Activated T-cell treated with anti-CD3 and anti-CD28 coated beads, Interleukin-2, amount 50 U/mL, for 48 hours (primary cell): Measurements from ENCODE around the gene TCF7.
A peak's percentile ranks its signal among the peaks of the same experiment; 100 is the strongest.

Experiments used
- DNase-seq, 2 experiments: peaks; one replicate each; pipeline ENCODE4 v3.0.0-alpha.2; 2020

The TCF7 gene

DNA sequence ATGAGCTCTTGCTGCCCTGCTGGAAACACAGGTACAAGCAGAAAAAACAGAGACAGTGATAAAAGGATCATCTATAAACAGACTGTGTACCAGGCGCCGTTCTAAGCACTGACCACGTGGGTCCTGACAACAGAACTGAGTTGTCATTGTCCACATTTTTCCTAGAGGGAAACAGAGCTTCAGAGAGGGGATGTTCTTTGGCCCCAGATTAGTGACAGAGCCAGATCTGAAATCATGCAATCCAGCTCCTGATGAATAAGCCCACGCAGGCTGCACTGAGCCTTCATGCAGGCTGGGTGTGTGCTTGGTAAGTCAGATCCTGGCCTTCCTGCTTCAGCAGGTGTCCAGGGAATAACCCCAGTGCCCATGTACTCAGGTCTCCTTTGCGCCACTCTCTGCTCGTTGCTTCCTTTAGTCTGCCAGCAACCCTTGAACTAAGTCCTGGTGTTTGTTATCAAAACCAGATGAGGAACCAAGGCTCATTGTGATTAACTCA lies 22.8 kb upstream of the TCF7 start:
- DNase-seq: no peak

DNA sequence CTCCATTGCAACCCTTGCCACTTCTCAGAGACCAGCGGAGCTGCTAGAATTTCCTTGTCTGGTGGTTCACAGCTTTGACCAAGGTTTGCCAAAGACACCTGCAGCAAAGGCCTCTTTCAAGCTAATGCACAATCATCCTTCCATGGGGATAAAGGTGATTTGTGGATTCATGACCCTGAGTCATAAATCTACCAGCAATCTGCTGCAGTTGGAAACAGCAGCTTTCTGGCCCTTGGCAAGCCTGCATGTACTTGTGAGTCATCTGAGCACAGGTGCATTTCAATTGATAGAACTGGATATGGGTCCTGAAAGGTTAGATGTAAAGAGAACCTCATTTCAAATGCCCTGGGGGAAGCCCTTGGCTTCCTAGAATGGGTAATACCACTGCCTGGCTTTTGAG lies 21.6 kb upstream of the TCF7 start:
- no peak for DNase-seq

DNA sequence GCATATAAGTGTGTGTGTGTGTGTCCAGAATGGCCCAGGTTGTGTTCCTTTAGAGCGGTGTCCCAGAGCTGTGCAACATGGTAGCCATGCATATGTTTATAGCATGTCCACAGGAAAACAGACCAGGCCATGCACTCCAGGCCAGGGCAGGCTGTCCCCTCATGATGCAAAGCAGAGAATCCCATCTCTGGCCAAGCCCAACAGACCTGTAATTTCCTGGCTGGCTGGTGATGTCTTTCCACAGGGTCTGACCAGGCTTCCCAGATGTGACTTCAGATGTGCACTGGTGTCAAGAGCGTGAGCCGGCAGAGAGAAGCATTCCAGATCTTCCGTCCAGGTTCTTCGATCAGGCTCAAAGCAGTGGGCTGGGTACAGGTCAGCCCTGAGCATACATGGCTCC lies 21.1 kb upstream of the TCF7 start:
- no peak for DNase-seq

DNA sequence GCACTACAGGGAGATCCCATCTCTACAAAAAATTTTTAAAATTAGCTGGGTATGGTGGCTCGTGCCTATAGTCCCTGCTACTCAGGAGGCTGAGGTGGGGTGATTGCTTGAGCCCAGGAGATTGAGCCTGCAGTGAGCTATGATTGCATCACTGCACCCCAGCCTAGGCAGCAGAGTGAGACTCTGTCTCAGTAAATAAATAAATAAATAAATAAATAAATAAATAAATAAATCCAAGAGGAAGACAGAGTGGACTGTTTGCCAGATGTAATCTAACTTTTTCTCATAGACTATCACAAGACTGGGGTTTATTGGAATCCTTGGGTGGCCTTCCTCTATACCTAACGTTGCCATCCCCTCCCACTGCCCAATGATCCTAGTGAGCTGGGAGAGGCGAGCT lies 19.2 kb upstream of the TCF7 start:
- DNase-seq: no peak

DNA sequence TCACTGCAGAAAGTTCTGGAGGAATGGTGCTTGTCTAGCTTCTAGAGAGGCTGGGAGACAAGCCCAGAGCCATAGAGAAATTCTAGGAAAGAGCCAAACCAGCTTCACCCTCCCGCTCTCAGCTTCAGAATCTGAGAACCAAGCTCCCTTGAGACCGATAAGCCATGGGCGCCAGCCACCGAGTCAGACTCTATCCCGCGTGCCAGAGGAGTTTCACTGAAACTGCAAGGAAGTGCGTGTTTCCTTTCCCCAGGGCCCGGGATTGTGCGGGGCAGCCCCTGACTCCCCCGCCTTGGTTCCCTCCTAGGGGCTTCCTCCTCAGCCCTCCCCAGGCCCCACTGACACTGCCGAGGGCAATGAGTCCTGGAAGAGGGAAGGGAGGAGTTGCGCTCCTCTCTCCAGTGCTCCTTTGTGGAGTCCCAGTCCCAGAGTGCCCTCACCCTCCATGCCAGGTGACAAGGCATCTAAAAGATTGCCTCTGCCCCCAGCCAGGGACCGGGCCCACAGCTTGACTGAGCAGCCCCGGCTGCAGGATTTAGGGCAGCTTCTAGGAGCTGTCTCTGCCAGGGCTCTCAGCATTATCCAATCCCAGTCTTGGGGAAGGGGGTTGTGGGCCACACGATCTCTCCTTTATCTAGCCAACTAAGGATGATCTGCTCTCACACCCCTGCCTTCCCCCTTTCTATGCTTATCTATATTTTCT lies 18.4 kb upstream of the TCF7 start:
- no peak for DNase-seq

DNA sequence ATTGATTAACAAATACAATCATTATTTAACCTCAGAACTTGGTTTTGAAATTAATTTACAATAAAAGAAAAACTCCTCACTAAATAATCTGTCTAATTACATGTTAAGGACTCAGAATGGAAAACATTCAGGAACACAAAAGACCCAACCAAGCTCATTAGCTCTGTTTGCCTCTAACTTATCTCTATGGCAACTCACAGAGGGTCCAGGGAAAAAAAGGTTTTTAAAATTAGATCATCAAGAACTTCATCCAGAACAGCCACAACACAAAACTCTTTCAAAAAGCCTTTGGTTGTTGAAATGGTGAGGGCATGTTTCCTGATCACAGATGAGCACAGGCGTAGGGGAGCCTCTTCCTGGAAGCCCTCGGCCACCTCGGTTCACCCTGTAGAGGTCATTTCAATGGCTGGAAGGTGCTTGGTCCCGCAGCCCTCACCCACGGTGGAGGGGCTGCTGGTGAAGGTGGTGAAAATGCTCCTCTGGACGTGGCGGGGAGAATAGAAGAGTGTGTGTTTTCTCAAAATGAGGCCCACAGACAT lies 17.2 kb upstream of the TCF7 start:
- DNase-seq: no peak

DNA sequence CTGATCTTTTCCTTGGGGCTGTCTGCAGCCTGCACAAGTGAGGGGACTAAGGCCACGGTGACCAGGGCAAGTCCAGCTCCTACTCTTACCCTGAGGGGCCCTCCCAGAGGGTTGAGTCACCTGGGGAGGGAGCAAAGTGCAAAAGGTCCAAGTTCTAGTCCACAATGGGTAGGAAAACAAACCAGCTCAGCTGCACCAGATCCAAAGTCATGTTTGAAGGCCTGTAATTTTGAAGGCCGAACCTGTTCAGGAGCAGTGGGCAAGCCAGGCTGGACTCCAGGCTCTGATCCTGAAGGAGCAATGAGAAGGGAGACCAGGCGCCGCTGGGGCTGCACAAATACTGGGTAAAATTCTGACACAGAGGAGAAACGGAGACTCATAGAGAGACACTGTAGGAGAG lies 15.8 kb upstream of the TCF7 start:
- no peak for DNase-seq

DNA sequence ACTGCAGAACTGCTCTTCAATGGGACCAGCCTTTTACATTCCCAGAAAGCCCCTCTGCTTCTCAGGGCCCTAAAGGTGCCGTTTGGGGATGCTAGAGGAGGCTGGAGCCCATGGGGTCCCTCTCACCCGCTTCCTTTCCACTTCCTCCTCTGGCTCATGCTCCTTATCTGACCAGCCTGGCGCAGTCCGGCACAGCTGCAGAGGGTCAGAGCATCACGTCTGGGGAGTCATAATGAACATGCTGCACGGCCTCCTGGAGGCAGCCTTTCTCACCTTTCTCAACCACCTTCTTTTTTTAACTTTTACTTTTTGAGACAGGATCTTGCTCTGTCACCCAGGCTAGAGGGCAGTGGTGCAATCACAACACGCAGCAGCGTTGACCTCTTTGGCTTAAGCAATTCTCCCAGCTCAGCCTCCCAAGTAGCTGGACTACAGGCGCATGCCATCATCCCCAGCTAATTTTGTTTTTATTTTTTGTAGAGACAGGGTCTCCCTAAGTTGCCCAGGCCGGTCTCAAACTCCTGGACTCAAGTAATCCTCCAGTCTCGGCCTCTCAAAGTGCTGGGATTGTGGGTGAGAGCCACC lies 15.1 kb upstream of the TCF7 start:
- DNase-seq: no peak

DNA sequence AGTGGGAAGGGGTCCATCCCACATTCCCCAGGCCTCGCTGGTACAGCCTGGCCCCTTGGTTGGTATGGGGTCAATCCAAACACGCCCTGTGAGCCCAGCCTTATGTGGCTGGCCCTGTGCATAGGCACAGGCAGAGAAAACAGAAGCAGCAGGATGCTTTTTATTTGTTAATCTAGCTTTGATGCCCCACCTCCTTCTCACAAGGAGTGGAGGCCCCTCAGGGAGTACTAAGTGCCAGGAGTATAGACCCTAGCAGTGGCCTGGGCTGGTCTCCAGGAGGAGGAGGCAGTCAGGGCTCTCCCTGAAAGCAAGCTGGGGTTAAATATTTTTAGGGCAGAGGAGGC lies 14.6 kb upstream of the TCF7 start:
- DNase-seq: no peak

DNA sequence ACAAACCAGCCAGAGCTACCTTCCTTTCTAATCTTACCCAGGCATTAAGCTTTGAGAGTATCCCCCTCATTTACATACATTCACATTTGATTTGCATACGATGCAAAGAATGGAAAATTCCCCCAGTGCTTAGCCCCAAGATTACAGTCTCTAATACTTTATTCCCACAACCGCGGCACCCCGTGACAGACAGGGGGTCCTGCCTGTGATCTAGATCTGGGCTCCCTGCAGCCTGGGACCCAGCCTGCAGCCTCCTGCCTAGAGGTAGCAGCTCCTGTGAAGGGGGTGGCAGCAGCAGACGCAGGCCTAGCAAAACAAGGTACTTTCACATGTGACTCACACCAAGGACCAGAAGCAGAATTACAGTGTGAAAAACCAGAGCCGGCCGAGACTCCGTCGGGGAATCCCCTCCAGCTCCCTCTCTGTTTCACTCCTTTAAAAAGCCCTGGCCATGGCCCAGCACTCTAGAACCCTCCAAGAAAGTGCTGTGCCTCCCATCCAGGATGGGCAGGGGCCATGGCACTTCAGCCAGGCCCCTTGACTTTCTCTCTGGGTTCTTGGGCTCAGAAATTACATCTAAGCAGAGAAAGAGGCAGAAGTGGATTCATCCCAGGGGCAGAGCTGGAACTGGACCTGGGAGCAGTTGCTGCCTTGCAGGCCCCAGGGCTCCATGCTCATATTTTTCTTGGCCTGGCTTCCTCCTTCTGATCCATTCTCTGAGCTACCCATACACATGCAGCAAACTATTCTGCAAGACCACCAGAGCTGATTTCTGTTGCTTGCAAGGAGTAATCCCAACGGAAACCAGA lies 14.0 kb upstream of the TCF7 start:
- peak; percentile 85 to 87 for DNase-seq

DNA sequence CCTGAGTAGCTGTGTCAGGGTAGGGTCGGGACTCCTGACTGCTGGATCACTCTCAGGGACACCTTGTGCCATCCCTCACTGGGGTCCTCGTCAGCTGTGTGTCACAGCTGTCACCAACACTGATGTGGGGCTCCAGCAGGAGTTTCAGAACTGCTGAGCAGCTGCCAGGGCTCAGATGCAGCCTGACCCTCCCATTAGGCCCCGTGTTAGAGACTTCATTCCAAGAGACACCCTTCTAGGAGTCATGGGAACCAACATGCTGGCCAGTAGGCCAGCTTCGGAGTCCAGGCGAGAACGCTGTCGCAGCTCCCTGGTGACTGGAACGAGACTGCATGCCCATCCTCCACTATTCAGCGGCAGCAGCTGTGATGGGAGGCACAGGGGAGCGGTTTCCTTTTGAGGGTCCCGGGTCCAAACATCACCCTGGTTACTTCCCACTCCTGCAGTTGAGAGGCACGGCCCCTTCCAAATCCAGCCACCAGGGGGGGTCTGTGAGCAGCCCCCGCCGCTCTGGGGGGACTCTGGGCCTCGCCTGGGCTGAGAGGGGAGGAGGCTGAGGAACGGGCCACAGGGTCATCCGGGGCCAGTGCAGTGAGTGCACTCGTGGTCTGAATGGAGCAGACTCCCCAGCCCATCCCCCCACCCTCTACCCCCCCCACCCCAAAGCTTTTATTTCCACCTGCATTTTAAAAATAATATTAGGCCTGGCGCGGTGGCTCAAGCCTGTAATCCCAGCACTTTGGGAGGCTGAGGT lies 12.6 kb upstream of the TCF7 start:
- peak; percentile 88 to 89 for DNase-seq

DNA sequence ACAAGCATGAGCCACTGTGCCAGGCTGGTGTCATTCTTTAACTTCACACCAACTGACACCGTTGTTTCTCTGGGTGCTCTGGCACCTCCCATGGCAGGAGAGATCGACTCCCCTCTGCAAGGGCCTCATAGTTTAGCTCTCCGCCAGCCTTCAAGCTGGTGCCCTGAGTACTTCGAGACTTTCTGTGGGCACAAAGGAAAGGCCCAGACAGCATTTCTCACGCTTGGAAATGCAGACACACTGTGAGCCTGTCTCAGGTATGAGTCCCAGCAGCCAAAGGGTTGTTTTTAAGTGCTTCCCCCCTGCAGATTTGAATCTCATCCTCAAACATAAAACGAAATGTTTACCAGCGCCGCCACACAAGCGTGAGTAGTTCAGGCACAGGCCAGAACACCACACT lies 11.1 kb upstream of the TCF7 start:
- peak; percentile 61 to 67 for DNase-seq

DNA sequence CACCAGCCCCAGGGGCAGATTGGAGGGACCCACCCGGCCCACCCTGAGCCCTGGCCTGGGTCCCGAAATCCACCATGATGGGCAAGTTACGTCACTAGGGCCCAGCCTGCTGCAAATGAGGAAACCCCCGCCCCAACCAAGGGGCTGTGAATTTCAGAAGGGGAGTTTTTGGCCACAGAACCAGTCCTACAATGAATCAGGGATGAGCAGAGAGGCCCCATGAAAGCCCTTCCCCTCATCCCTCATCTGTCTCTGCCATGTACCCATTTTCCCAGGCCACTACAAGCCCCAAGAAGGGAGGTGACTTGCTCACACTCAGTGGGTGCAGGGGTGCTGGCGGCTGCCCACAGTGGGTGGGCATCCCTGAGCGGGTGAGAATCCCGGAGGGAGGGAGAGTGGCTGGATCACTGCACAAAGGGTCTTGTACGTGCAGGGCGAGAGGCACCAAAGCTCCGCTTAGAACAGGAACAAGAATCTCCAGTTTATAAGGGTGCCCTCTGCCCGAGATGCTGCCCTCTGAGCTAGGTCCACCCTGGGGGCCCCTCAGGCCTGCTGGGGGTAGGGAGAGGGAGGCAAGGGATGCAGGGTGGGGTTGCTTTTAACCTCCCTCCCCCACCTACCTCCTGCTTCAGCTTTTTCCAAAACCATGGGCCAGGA lies 10.4 kb upstream of the TCF7 start:
- DNase-seq: peak; percentile 69 to 70

DNA sequence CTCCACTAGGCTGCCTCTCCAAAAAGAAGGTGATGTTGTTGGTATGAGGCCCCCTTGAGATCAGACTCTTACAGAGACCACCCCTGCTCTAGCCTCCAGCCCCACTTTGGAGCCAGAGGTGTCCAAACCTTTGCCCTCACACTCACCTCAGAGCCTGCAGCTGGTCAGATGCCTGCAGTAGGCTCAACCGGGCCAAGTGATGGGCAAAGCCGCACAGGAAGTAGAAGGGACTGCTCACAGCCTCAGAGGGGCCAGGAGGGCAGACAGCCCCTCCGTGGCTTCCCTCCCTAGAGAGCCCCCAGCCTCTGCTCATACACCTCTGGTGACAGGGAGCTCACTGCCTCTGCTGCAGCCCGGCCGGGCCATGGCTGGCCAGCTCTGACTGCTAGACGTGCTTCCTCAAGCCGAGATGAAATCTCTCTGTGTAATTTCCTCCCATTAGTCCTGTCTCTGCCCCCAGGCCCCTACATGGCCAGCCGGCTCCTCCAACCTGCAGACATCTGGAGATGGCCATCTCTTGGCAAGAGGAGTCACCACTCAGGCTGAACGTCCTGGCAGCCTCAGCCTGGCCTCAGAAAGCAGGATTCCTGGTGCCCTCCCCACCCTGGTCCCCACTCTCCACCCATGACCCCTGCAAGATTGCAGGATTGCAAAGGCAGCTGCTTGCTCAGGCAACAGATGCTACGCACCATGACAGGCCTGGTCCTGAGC lies 7.3 kb upstream of the TCF7 start:
- no peak for DNase-seq

DNA sequence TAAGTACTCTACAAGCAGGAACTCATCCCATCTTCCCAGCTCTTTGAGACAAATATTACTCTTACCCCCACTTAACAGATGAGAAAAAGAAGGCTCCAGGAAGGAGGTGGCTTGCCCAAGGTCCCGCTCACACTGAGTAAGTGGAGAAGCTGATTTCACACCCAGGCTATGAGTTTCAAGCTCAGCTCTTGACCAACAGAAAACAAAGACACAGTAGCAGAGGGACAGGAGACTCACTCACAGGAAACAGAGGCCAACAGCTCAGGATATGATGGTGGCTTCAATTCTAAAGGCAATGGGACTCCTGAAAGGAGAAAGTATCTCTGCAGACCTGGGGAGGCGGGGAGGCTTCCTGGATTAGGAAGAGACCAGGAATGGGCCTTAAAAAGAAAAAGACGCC lies 6.7 kb upstream of the TCF7 start:
- DNase-seq: no peak

DNA sequence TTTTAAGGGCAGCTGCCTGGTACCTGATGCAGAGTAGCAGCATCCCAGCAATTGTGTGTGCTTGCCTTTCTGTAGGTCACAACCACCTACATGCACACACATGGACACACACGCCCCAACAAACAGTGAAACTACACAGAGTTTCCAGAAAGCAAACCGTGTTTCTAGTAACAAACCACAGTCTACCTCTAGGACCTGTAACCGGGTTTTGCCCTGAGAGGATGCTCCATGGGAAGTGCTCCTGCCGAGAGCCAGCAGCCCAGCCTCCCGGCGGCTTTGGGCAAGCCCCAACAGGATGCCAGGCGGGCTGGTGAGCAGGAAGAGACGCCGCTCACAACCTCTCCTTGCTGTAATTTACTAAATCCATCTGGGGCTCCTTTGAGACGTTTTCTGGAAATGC lies 4.1 kb upstream of the TCF7 start:
- DNase-seq: peak in 1 of 2 experiments; percentile 60

DNA sequence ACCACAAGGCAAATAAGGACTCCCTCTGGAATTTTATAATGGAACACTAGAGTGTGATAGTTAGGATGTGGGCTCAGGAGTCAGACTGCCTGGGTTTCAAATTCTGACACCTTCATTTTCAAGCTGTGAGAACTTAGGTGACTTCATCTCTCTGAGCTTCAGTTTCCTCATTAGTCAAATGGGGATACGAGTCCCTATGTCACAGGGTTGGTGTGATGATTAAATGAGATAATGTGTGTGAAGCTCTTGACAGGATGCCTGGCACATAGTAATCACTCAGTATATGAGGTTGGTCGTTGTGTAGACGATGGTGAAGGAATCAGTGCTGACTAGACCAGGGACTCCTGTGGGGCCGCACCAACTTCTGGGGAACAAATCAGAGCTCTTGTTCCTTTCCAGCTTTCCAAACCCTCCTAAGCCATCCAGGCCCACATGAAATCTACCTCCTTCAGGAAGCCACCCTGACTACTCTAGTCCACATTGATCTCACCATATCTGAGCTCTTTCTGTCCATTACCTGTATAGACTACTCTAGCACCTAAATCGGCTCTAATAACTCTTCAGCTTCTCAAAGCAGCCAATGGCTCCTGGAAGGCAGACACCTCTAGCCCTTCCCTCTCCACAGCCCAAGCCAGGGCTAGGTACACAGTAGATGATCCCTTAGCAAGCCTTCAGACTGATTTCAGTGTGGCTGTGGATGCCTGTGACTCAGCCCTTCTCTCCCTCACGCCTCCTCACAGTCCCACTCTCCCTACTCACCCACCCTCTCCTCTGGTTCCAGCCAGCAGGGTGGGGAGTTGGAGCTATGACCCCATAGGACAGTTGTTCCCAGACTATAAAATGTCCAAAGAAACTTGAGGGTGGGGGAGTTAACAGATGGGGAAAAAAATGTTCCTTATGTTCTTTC lies 2.5 kb upstream of the TCF7 start:
- peak; percentile 68 to 70 for DNase-seq

DNA sequence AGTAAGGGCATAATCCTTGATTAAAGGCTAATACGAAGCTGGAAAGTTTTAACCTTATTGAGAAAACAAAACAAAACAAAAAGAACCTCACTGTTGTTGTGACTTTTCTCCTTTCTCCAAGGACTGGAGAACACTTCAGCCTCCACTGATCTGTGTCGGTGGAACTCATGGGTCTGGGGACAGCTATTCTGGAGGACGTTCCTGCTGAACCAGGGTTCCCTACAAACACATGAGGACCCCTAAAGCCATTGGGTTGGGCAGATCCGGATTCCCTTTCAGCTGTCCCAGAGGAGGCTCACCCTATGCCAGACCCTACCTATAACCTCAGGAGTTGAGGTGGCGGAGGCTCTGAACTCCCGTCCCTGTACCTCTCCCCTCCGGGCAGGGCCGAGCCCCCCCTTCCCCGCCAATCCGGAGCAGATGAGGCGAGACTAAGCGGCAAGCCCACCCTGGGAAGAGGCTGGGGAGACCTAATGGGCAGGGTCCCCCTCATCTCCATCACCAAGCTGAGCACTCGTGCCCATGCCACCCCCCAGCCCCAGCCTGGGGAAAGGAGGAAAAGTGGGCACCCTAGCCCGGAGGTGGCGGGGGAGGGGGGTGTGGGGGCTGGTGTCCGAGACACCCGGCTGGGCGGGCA lies 1.6 kb upstream of the TCF7 start:
- DNase-seq: peak in 1 of 2 experiments; percentile 43

DNA sequence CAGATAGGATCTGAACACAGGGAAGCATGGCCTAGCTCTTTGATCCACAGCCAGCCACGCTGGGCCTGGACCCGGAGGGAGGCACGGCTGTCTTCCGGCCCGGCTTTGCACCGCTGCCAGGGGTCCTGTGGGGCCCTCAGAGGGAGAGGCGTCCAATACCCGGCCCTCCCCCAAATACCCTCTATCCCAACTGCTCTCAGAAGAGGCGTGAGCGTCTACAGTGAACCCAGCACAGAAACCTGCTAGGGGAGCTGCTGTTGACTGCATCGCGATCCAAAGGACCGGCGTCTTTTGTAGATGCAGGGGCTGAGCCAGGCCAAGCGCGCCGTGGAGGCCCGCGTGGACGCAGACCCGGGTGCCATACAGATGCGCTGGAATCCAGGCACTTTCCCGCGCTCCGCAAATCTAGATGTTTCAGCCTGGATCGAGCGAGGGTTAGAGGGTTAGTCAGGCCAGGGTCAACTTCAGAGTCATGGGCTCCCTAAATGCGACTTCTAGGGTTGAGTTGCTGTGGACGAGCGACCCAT lies 1.1 kb upstream of the TCF7 start:
- peak; percentile 51 to 63 for DNase-seq
